ENCODE data around the gene UBR4.
A peak's percentile ranks its signal among the peaks of the same experiment; 100 is the strongest.
"Not testable (repeated sequence)": the region's sequence is repeated elsewhere in the genome, so short reads cannot be mapped to it uniquely, and the experiment has no call there.

The UBR4 gene

GRCh38 chr1:19220080-19220846, 10.2 kb upstream of the UBR4 start:
- no peak for DNase-seq (ENCODE audit: low read depth in 3 of 3)

GRCh38 chr1:19219451-19219850, 9.4 kb upstream of the UBR4 start:
- DNase-seq (ENCODE audit: low read depth in 3 of 3) = no peak

- DNase-seq (ENCODE audit: low read depth in 3 of 3) = not testable (repeated sequence)
Observed at GRCh38 chr1:19216585-19216984, 6.5 kb upstream of the UBR4 start.

GRCh38 chr1:19213580-19213979, 3.5 kb upstream of the UBR4 start:
- no peak for DNase-seq (ENCODE audit: low read depth in 3 of 3)

GRCh38 chr1:19212167-19212566, 2.1 kb upstream of the UBR4 start:
- no peak for DNase-seq (ENCODE audit: low read depth in 3 of 3)

- no peak for DNase-seq (ENCODE audit: low read depth in 3 of 3)
Observed at GRCh38 chr1:19210772-19211549, 895 bp upstream of the UBR4 start.

GRCh38 chr1:19209439-19209989, 552 bp downstream of the UBR4 start:
- peak; percentile 47 to 53 (median 50) for DNase-seq (ENCODE audit: low read depth in 3 of 3)

DNA sequence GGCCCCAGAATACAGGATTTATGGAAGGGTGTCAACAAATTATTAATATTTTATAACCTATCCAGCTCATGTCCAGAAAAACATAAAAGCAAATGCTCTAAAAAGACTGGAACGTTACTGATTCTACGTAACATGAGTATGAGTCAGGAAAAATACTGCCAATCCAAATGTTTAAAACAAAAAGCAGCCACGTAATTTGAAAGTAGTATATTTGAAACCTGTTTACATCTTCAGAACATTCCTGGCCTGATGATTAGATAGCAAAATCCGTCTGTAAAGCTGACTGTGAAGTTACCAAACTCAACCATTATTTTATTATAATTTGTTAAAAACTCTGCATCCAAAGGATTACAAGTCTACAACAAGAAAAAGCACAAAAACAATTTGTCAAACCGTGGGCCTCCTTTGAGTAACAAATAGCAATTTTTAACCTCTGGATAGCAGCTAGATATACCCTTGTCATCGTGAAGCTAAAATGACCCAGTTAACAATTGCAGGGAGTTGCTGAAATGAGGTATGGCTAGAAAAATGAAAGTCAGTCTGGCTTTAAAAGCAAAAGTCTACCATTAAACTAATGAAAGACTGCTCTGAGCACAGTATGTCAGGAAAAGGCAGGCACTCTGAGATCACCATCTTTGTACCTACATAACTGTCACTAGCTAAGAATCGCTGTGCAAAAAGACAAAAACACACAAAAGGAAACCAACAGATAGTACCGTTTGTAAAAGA, 1.2 kb downstream of the UBR4 start:
- no peak for DNase-seq (ENCODE audit: low read depth in 3 of 3)

DNA sequence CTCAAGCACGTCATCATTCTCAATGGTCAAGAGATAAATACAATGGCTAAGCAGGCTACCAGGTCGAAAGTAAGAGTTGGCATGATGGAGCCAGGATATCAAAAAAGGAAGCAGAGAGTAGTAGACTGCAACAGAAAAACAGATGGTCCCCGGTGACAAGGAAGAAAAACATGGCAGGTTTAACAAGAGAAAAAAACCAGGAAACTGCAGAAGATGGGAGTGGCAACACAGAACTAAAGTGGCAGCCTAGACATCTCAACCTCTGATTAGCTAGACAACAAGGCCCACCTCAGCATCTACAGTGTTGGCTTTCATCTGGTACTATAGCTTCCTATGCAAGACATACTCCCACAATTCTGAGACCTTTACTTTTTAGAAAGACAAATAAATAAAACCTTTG, 3.1 kb downstream of the UBR4 start:
- DNase-seq (ENCODE audit: low read depth in 3 of 3) = no peak

DNA sequence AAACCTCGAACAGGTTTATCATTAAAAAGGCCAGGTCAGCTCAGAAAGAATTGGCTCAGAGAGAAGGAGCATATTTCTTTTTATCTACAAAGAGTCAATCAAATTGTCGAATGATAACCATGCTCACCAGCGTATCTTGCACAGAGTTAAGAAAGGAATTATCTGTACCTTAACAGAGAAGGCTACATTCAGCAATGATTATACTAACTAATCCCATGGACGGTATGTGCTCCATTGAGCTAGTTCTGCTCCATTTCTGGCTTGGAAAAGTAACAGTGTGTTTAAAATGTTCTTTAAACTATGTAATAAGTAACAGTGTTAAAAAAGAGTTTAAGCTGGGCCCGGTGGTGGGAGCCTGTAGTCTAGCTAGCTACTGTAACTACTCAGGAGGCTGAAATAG, 4.2 kb downstream of the UBR4 start:
- no peak for DNase-seq (ENCODE audit: low read depth in 3 of 3)

GRCh38 chr1:19205403-19205802, 4.7 kb downstream of the UBR4 start:
- no peak for DNase-seq (ENCODE audit: low read depth in 3 of 3)

DNA sequence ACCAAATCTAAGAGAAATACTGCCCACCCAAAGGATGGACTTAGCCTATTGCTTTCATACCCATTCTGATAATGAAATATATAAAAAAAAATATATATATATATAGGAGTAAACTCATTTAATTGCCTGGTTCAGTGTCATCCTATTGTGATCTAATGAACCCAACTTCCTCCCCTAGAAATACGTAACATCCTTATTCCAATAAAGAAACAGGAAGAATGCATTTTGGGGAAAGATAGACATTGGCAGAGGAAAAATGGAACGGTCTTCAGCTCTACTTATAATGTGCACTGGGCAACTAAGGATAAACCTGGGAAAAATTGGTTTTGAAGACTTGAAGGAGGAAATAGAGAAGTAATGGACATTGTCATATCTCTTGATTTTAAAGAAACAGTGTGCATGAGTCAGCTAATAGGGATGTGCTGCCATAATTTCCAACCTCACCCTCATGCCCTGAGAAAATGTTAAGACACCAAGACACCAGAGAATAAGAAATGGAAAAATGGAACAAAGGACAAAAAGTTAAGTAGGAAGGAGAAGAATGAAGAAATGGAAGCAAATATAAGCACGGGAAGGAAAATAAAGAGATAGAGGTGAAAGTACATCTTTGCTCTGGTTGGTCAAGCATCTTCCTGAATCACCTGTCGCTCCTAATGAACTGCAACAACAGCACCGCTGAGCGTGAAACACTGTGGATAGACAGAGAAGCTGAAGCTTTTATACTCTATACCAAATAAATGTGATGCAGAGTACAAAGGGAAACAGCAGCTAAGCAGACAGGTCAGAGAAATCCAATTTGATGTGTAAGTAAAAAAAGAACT, 5.4 kb downstream of the UBR4 start:
- DNase-seq (ENCODE audit: low read depth in 3 of 3) = no peak

GRCh38 chr1:19203440-19203839, 6.6 kb downstream of the UBR4 start:
- DNase-seq (ENCODE audit: low read depth in 3 of 3) = no peak

DNA sequence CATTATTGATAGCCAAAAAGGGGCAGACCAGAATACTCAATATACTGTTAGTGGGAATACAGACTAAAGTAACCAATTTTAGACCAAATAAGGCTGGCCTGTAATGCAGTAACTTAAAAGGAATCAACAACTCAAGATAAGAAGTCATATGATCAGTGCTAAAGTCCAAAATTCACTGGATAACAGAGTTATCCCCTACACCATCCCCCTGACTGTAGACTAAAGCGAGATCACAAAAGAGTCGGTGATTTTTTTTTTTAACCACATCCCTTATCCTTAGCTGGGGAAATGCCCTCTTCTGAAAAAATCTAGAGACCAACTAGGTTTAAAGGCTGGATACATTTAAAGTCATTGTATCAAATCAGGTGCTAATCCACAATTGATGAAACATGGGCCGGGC, 7.7 kb downstream of the UBR4 start:
- DNase-seq (ENCODE audit: low read depth in 3 of 3) = no peak

DNA sequence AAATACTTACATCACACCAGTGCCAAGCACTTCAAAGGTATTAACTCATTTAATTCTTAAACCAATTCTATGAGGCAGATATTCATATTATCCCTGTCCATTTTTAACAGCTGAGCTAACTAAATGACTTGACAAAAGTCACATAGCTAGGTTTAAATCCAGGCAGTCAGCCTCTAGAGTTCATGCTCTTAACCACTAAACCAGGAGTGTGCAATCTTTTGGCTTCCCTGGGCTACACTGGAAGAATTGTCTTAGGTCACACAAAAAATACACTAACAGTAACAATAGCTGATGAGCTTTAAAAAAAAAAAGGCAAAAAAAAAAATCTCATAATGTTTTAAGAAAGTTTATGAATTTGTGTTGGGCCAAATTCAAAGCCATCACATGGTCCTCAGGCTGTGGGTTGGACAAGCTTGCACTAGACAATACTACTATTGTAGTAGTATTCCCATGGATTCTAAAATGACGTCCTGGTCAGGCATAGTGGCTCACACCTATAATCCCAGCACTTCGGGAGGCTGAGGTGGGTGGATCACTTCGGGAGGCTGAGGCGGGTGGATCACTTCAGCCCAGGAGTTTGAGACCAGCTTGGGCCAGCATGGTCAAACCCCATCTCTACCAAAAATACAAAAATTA, 10.0 kb downstream of the UBR4 start:
- DNase-seq (ENCODE audit: low read depth in 3 of 3) = no peak

DNA sequence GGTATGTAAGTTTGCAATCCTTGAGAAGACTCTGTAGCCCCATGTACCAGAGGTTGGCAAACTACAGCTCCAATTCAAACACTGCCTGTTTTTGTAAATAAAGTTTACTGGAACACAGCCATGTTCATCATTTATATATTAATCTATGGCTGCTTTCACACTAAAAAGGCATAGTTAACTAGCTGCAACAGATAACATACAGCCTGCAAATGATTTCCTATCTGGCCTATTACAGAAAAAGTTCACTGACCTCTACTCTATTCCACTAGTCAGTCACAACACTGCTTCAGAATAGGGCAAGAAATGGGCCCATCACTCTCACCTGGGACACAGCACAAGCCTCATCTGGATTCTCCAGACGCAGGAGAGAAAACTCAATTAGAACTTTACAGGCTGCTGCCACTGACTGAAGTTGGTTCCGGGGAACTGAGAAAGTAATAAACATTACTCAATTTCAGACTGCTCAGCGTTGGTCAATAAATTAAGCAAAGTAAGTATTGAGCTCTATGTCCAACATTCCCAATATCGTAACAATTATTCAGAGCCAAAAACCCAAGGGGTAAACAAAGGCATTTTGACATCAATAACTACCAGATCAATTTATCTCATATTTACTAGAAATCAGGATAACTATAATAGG, 10.6 kb downstream of the UBR4 start:
- DNase-seq (ENCODE audit: low read depth in 3 of 3) = no peak

GRCh38 chr1:19198820-19199219, 11.2 kb downstream of the UBR4 start:
- DNase-seq (ENCODE audit: low read depth in 3 of 3) = no peak

DNA sequence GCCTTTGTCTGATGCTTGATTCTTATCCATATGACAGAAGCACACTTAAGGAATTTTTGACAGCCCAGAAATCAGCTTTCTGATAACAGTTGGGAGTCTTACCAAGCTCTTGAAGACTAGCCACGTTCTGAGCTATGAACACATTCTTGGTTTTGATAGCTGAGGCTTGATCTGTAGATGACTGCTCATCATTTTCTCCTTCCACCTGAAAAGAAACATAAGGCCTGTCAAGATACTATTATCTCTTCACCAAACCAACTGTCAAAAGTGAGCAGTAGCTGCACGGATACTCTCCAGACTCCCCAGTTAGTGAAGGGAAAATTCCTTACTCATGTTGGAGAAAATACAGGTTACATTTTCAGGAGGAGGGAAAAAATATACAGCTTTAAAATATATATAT, 12.2 kb downstream of the UBR4 start:
- no peak for DNase-seq (ENCODE audit: low read depth in 3 of 3)

DNA sequence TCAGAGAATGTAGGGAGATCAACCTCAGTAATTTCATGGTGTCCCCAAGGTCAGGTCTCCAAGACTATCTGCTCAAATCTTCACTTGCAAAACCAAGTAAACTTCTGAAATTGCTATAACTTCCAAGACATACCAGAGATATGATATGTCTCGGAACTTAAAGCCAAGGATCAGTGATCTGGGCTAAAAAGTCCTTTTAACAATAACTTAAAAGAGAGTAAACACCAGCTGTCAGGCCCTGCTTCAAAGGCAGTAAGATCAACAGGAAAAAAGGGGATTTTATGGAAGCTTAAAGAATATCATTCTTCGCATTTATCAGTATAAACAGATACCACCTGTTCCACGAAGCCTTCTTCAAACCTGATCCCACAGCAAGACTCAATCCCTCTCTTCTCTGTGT, 13.7 kb downstream of the UBR4 start:
- no peak for DNase-seq (ENCODE audit: low read depth in 3 of 3)

- no peak for DNase-seq (ENCODE audit: low read depth in 3 of 3)
Observed at GRCh38 chr1:19193004-19193403, 17.1 kb downstream of the UBR4 start.
